ENCODE data around the gene PEAK3. TPM values are rescaled to one million over a fixed set of nuclear protein-coding genes. Genes with fewer than 3 reads are reported as not detected.

PEAK3 gene
- total and polyA plus RNA-seq, 4 donors, result 0.88 to 1.5 (median 0.93) TPM; not detected in 1

GRCh38 chr19:2239173-2239572, 42.8 kb downstream of the PEAK3 start:
- no peak for ATAC-seq (ENCODE audit: low FRiP score)
- no peak for DNase-seq
- no peak overlapping the region for H3K27ac ChIP-seq (ENCODE audit: low read depth in 1 of 2, low read length in 2 of 2)
- H3K4me3 ChIP-seq (ENCODE audit: low read length in 2 of 2), result no peak overlapping the region
- H3K36me3 ChIP-seq (ENCODE audit: control insufficient read depth in 1 of 2, insufficient read depth in 2 of 2, low read length in 1 of 2), result peaks cover 0 to under 1% of the 10 kb centered on the region in 2 donors
- H3K9me3 ChIP-seq (ENCODE audit: control insufficient read depth, low read length), result no peaks in the 10 kb centered on the region
- 40 to 50% methylated on average over 10 of the region's 10 CpGs for WGBS, 2 donors
- peaks cover 0 to 5% of the 10 kb centered on the region in 2 donors for H3K4me1 ChIP-seq (ENCODE audit: control insufficient read depth in 1 of 2, insufficient read depth in 2 of 2, low read length in 2 of 2)
- no peaks in the 10 kb centered on the region for H3K27me3 ChIP-seq (ENCODE audit: control insufficient read depth in 1 of 2, insufficient read depth in 2 of 2, low read length in 1 of 2)
- intact Hi-C loops (cut with DNase I), result loop anchor here (5.0 kb wide), 3 partner anchors 33 to 153 kb away; no protein-coding TSS in a partner anchor

- peaks cover 0 to 5% of the 10 kb centered on the region in 2 donors for H3K4me1 ChIP-seq (ENCODE audit: control insufficient read depth in 1 of 2, insufficient read depth in 2 of 2, low read length in 2 of 2)
- no peaks in the 10 kb centered on the region for H3K36me3 ChIP-seq (ENCODE audit: control insufficient read depth in 1 of 2, insufficient read depth in 2 of 2, low read length in 1 of 2)
- WGBS, 2 donors, result 76 to 83% methylated on average over 6 of the region's 6 CpGs
Observed at GRCh38 chr19:2237869-2238153, 44.2 kb downstream of the PEAK3 start.

DNA sequence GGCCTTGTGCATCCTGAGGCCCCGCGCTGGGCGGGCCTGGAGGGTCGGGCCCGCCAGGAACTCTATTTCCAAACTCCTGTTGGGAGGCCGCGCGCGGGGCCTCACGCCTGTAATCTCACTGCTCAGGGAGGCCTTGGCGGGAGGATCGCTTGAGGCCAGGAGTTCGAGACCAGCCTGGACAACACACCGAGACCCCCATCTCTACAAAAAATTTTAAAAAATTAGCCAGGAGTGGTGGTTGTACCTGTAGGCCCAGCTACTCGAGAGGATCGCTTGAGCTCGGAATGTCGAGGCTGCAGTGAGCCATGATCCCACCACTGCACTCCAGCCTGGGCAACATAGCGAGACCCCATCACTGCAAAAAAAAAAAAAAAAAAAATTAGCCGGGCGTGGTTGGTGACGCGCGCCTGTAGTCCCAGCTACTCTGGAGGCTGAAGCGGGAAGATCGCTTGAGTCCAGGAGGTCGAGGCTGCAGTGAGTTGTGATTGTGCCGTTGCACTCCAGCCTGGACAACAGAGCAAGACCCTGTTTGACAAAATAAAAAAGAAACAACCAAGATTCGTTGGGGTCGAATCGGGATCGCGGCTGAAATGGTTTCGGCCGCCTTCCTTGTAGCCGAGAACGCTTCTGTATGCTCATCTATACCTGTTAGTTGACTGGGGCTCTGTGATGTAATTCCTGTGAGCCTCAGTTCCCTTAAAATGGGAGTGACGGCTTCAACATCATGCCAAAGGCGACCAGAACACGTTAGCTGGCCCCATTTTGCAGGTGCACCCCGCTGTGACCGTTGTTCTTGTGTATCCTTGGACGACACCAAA, 44.7 kb downstream of the PEAK3 start:
- DNase-seq (no peak), ATAC-seq (ENCODE audit: low FRiP score) (no peak)
- 48 to 49% methylated on average over 40 to 43 of the region's 43 CpGs for WGBS, 2 donors
- no peaks in the 10 kb centered on the region for H3K9me3 ChIP-seq (ENCODE audit: control insufficient read depth, low read length)
- H3K4me3 ChIP-seq (ENCODE audit: low read length in 2 of 2), result peak overlapping the region; percentile 57 to 68
- intact Hi-C loops (cut with DNase I), result loop anchor here (2.0 to 5.0 kb wide), 5 partner anchors 35 to 155 kb away; no protein-coding TSS in a partner anchor
- peak overlapping the region in 1 of 2 donors; percentile 93 for H3K27ac ChIP-seq (ENCODE audit: low read depth in 1 of 2, low read length in 2 of 2)
- no peaks in the 10 kb centered on the region for H3K27me3 ChIP-seq (ENCODE audit: control insufficient read depth in 1 of 2, insufficient read depth in 2 of 2, low read length in 1 of 2)
- no peaks in the 10 kb centered on the region for H3K36me3 ChIP-seq (ENCODE audit: control insufficient read depth in 1 of 2, insufficient read depth in 2 of 2, low read length in 1 of 2)
- H3K4me1 ChIP-seq (ENCODE audit: control insufficient read depth in 1 of 2, insufficient read depth in 2 of 2, low read length in 2 of 2), result peaks cover 0 to 5% of the 10 kb centered on the region in 2 donors

More at GRCh38 chr19:2237869-2238153, 44.2 kb downstream of the PEAK3 start:
- Histone ChIP-seq H3K4me3 (ENCODE audit: low read length in 2 of 2) (no peak overlapping the region), H3K27me3 (ENCODE audit: control insufficient read depth in 1 of 2, insufficient read depth in 2 of 2, low read length in 1 of 2) (no peaks in the 10 kb centered on the region), H3K27ac (ENCODE audit: low read depth in 1 of 2, low read length in 2 of 2) (no peak overlapping the region), H3K9me3 (ENCODE audit: control insufficient read depth, low read length) (no peaks in the 10 kb centered on the region)
- intact Hi-C loops (cut with DNase I), result loop anchor here (2.0 to 5.0 kb wide), 5 partner anchors 34 to 154 kb away; no protein-coding TSS in a partner anchor
- ATAC-seq (ENCODE audit: low FRiP score), result no peak
- no peak for DNase-seq

GRCh38 chr19:2236314-2237050, 45.5 kb downstream of the PEAK3 start, which contains the start of the genes PLEKHJ1 and SF3A2:
Gene PLEKHJ1, minus strand, starts transcription at chr19:2236329. Its CDS starts 81 bp downstream, at chr19:2236248.
Gene SF3A2, plus strand, starts transcription at chr19:2236824. Its CDS starts 6,595 bp downstream, at chr19:2243419.
- peaks cover 0 to 5% of the 10 kb centered on the region in 2 donors for H3K4me1 ChIP-seq (ENCODE audit: control insufficient read depth in 1 of 2, insufficient read depth in 2 of 2, low read length in 2 of 2)

GRCh38 chr19:2236064-2236313, 46.0 kb downstream of the PEAK3 start:
- intact Hi-C loops (cut with DNase I), result loop anchor here (2.0 to 5.0 kb wide), 5 partner anchors 36 to 156 kb away; no protein-coding TSS in a partner anchor
- peak overlapping the region; percentile 85 to 94 for H3K4me3 ChIP-seq (ENCODE audit: low read length in 2 of 2)
- no peaks in the 10 kb centered on the region for H3K9me3 ChIP-seq (ENCODE audit: control insufficient read depth, low read length)
- H3K27ac ChIP-seq (ENCODE audit: low read depth in 1 of 2, low read length in 2 of 2), result peak overlapping the region in 1 of 2 donors; percentile 91
- no peaks in the 10 kb centered on the region for H3K27me3 ChIP-seq (ENCODE audit: control insufficient read depth in 1 of 2, insufficient read depth in 2 of 2, low read length in 1 of 2)
- DNase-seq, result no peak
- no peak for ATAC-seq (ENCODE audit: low FRiP score)
- WGBS, 2 donors, result 0 to 1% methylated on average over 26 to 28 of the region's 28 CpGs
- no peaks in the 10 kb centered on the region for H3K36me3 ChIP-seq (ENCODE audit: control insufficient read depth in 1 of 2, insufficient read depth in 2 of 2, low read length in 1 of 2)
- peaks cover 0 to 5% of the 10 kb centered on the region in 2 donors for H3K4me1 ChIP-seq (ENCODE audit: control insufficient read depth in 1 of 2, insufficient read depth in 2 of 2, low read length in 2 of 2)

More at GRCh38 chr19:2236314-2237050, 45.5 kb downstream of the PEAK3 start, which contains the start of the genes PLEKHJ1 and SF3A2:
- peak within 1 kb of the TSS; percentile 36 to 93 for H3K27ac ChIP-seq (ENCODE audit: low read depth in 1 of 2, low read length in 2 of 2)
- 0% methylated on average over 73 to 80 of the region's 80 CpGs for WGBS, 2 donors
- intact Hi-C loops (cut with DNase I), result loop anchor here (2.0 to 5.0 kb wide), 5 partner anchors 36 to 156 kb away; no protein-coding TSS in a partner anchor
- H3K9me3 ChIP-seq (ENCODE audit: control insufficient read depth, low read length), result no peaks in the 10 kb centered on the region
- H3K27me3 ChIP-seq (ENCODE audit: control insufficient read depth in 1 of 2, insufficient read depth in 2 of 2, low read length in 1 of 2), result no peaks in the 10 kb centered on the region
- ATAC-seq (ENCODE audit: low FRiP score) (peak; percentile 96), DNase-seq (peak; percentile 98 to 99)
- no peaks in the 10 kb centered on the region for H3K36me3 ChIP-seq (ENCODE audit: control insufficient read depth in 1 of 2, insufficient read depth in 2 of 2, low read length in 1 of 2)
- peak within 1 kb of the TSS; percentile 85 to 94 for H3K4me3 ChIP-seq (ENCODE audit: low read length in 2 of 2)

- no peak for ATAC-seq (ENCODE audit: low FRiP score)
- no peak overlapping the region for H3K27ac ChIP-seq (ENCODE audit: low read depth in 1 of 2, low read length in 2 of 2)
- peak overlapping the region; percentile 85 to 94 for H3K4me3 ChIP-seq (ENCODE audit: low read length in 2 of 2)
- DNase-seq, result no peak
- intact Hi-C loops (cut with DNase I), result loop anchor here (2.0 to 5.0 kb wide), 5 partner anchors 37 to 157 kb away; no protein-coding TSS in a partner anchor
- peaks cover 0 to 1% of the 10 kb centered on the region in 2 donors for H3K4me1 ChIP-seq (ENCODE audit: control insufficient read depth in 1 of 2, insufficient read depth in 2 of 2, low read length in 2 of 2)
- no peaks in the 10 kb centered on the region for H3K27me3 ChIP-seq (ENCODE audit: control insufficient read depth in 1 of 2, insufficient read depth in 2 of 2, low read length in 1 of 2)
- WGBS, 2 donors, result 0% methylated on average over 39 to 48 of the region's 48 CpGs
- H3K9me3 ChIP-seq (ENCODE audit: control insufficient read depth, low read length), result no peaks in the 10 kb centered on the region
- no peaks in the 10 kb centered on the region for H3K36me3 ChIP-seq (ENCODE audit: control insufficient read depth in 1 of 2, insufficient read depth in 2 of 2, low read length in 1 of 2)
Observed at GRCh38 chr19:2235381-2236063, 46.5 kb downstream of the PEAK3 start.

GRCh38 chr19:2234996-2235380, 47.0 kb downstream of the PEAK3 start:
- 60 to 61% methylated on average over 6 of the region's 6 CpGs for WGBS, 2 donors

More at GRCh38 chr19:2234996-2235380, 47.0 kb downstream of the PEAK3 start:
- intact Hi-C loops (cut with DNase I), result loop anchor here (5.0 kb wide), 4 partner anchors 37 to 157 kb away; partner anchors contain the start of gene DOT1L (in 1 of the 2)
- Histone ChIP-seq H3K27ac (ENCODE audit: low read depth in 1 of 2, low read length in 2 of 2) (no peak overlapping the region), H3K27me3 (ENCODE audit: control insufficient read depth in 1 of 2, insufficient read depth in 2 of 2, low read length in 1 of 2) (no peaks in the 10 kb centered on the region), H3K4me1 (ENCODE audit: control insufficient read depth in 1 of 2, insufficient read depth in 2 of 2, low read length in 2 of 2) (no peaks in the 10 kb centered on the region), H3K9me3 (ENCODE audit: control insufficient read depth, low read length) (no peaks in the 10 kb centered on the region), H3K36me3 (ENCODE audit: control insufficient read depth in 1 of 2, insufficient read depth in 2 of 2, low read length in 1 of 2) (peaks cover 0 to 2% of the 10 kb centered on the region in 2 donors), H3K4me3 (ENCODE audit: low read length in 2 of 2) (peak overlapping the region; percentile 85 to 94)
- no peak for DNase-seq
- no peak for ATAC-seq (ENCODE audit: low FRiP score)

Data from aorta (tissue), 5 donors.